Measurements from ENCODE around the gene SLCO2A1.

- TF ChIP-seq CTCF (IDR thresholded peaks at IDR 0.05) (no peak), POLR2A (IDR thresholded peaks at IDR 0.05) (no peak)
Measured at GRCh38 chr3:134060561-134061385, 31.0 kb upstream of the SLCO2A1 start.
